Muscle of leg (tissue), 16 donors: Measurements from ENCODE around the gene POLR1E. TPM values are rescaled to one million over a fixed set of nuclear protein-coding genes. Genes with fewer than 3 reads are reported as not detected.

Source experiments
- DNase-seq: peaks from one replicate; pipeline ENCODE4 v3.0.0; 2013
- H3K27ac ChIP-seq: one replicate; pipeline ENCODE4 v1.5.1; 2013; ENCODE audit warnings: mild to moderate bottlenecking, low read length, control low read depth
- H3K27me3 ChIP-seq: one replicate; pipeline ENCODE4 v1.6.1; 2013; ENCODE audit warnings: low read length; ENCODE audit not compliant: control insufficient read depth, insufficient read depth
- H3K36me3 ChIP-seq: one replicate; pipeline ENCODE4 v1.6.1; 2013; ENCODE audit warnings: low read length; ENCODE audit not compliant: control insufficient read depth, insufficient read depth
- H3K4me1 ChIP-seq: one replicate; pipeline ENCODE4 v1.6.1; 2013; ENCODE audit warnings: low read length; ENCODE audit not compliant: control insufficient read depth, insufficient read depth
- H3K4me3 ChIP-seq: one replicate; pipeline ENCODE4 v1.5.1; 2013; ENCODE audit warnings: low read length, control low read depth
- H3K9me3 ChIP-seq: replicated peaks from 2 replicates; pipeline ENCODE4 v1.6.1; 2013; ENCODE audit warnings: low read depth, low read length; ENCODE audit not compliant: control insufficient read depth
- WGBS: methylation state at CpG from one replicate; pipeline ENCODE4 v1.1.5; 2013; ENCODE audit warnings: missing lambda C conversion rate; ENCODE audit not compliant: insufficient coverage; 5-methylcytosine and 5-hydroxymethylcytosine counted together
- long read RNA-seq, 11 donors: transcript quantifications; one replicate each; lab custom pipeline, GENCODE V29; 2026
- polyA plus RNA-seq, 8 donors: library from polyadenylated mRNA; unstranded; fragments of 120-200 nt; gene quantifications; one replicate each; pipeline versions ENCODE4 v1.2.1 to v1.2.3, GENCODE V29; 2013; ENCODE audit warnings: inconsistent platforms in 1 of 8, low replicate concordance in 1 of 8; ENCODE audit not compliant: insufficient read length in 8 of 8, insufficient read depth in 1 of 8
- total RNA-seq: library from RNA; stranded (reverse); fragments of 120-200 nt; gene quantifications from one replicate; pipeline ENCODE4 v1.2.4, GENCODE V29; 2013

The POLR1E gene
- total RNA-seq: 32.0 TPM
- polyA plus RNA-seq: 10 to 100 TPM; 25.3 to 34.8 (median 30.9) TPM
- long read RNA-seq, donor 1, partial matches to known transcripts: 0 of 2 reads
- long read RNA-seq, donor 1, other reads (novel, unspliced or antisense): 0 of 2 reads
- long read RNA-seq, donor 2, partial matches to known transcripts: 0 of 2 reads
- long read RNA-seq, donor 2, other reads (novel, unspliced or antisense): 0 of 2 reads
- long read RNA-seq, donor 3, transcript POLR1E-202 (12 exons, 1,868 nt): major isoform, 5 of 231 reads
- long read RNA-seq, donor 3, partial matches to known transcripts: 225 of 231 reads
- long read RNA-seq, donor 3, other reads (novel, unspliced or antisense): 0 of 231 reads
- long read RNA-seq, donor 4, partial matches to known transcripts: 0 of 4 reads
- long read RNA-seq, donor 4, other reads (novel, unspliced or antisense): 0 of 4 reads
- long read RNA-seq, donor 5, transcript POLR1E-202 (12 exons, 1,868 nt): major isoform, 16 of 445 reads
- long read RNA-seq, donor 5, partial matches to known transcripts: 416 of 445 reads
- long read RNA-seq, donor 5, other reads (novel, unspliced or antisense): 10 of 445 reads
- long read RNA-seq, donor 6, transcript POLR1E-202 (12 exons, 1,868 nt): major isoform, 9 of 16 reads
- long read RNA-seq, donor 6, partial matches to known transcripts: 7 of 16 reads
- long read RNA-seq, donor 6, other reads (novel, unspliced or antisense): 0 of 16 reads
- long read RNA-seq, donor 7, transcript POLR1E-202 (12 exons, 1,868 nt): major isoform, 8 of 10 reads
- long read RNA-seq, donor 7, partial matches to known transcripts: 0 of 10 reads
- long read RNA-seq, donor 7, other reads (novel, unspliced or antisense): 0 of 10 reads
- long read RNA-seq, donor 8, transcript POLR1E-202 (12 exons, 1,868 nt): major isoform, 12 of 12 reads
- long read RNA-seq, donor 8, partial matches to known transcripts: 0 of 12 reads
- long read RNA-seq, donor 8, other reads (novel, unspliced or antisense): 0 of 12 reads
- long read RNA-seq, donor 9, transcript POLR1E-202 (12 exons, 1,868 nt): major isoform, 5 of 5 reads
- long read RNA-seq, donor 9, partial matches to known transcripts: 0 of 5 reads
- long read RNA-seq, donor 9, other reads (novel, unspliced or antisense): 0 of 5 reads
- long read RNA-seq, donor 10, transcript POLR1E-202 (12 exons, 1,868 nt): major isoform, 8 of 16 reads
- long read RNA-seq, donor 10, partial matches to known transcripts: 7 of 16 reads
- long read RNA-seq, donor 10, other reads (novel, unspliced or antisense): 0 of 16 reads
- long read RNA-seq, donor 11, transcript POLR1E-202 (12 exons, 1,868 nt): major isoform, 8 of 9 reads
- long read RNA-seq, donor 11, partial matches to known transcripts: 0 of 9 reads
- long read RNA-seq, donor 11, other reads (novel, unspliced or antisense): 0 of 9 reads

GRCh38 chr9:37485389-37486255 is at the start of gene POLR1E:
Gene POLR1E, plus strand, starts transcription at chr9:37485948. Its CDS starts 100 bp downstream, at chr9:37486048.
- 4% methylated on average over 53 of the region's 56 CpGs for WGBS
- Histone ChIP-seq H3K4me3 (peak within 1 kb of the TSS; percentile 72), H3K27ac (peak within 1 kb of the TSS; percentile 78), H3K36me3 (peaks cover 22% of the 10 kb centered on the region), H3K9me3 (no peaks in the 10 kb centered on the region), H3K27me3 (no peaks in the 10 kb centered on the region), H3K4me1 (peaks cover 24% of the 10 kb centered on the region)
- DNase-seq: peak; percentile 93

GRCh38 chr9:37436540-37436939 is 49.2 kb upstream of the POLR1E start:
- peaks cover 15% of the 10 kb centered on the region for H3K4me1 ChIP-seq
- no peak overlapping the region for H3K4me3 ChIP-seq
- DNase-seq: no peak
- no peaks in the 10 kb centered on the region for H3K27me3 ChIP-seq
- 100% methylated on average over 3 of the region's 5 CpGs for WGBS
- no peak overlapping the region for H3K27ac ChIP-seq
- peaks cover 81% of the 10 kb centered on the region for H3K36me3 ChIP-seq
- H3K9me3 ChIP-seq: no peaks in the 10 kb centered on the region

GRCh38 chr9:37437010-37437409 is 48.7 kb upstream of the POLR1E start:
- H3K9me3 ChIP-seq: no peaks in the 10 kb centered on the region
- no peak overlapping the region for H3K27ac ChIP-seq
- peaks cover 81% of the 10 kb centered on the region for H3K36me3 ChIP-seq
- no peak overlapping the region for H3K4me3 ChIP-seq
- peaks cover 15% of the 10 kb centered on the region for H3K4me1 ChIP-seq
- 97% methylated on average over 3 of the region's 6 CpGs for WGBS
- DNase-seq: no peak
- H3K27me3 ChIP-seq: no peaks in the 10 kb centered on the region

GRCh38 chr9:37437621-37438020 is 48.1 kb upstream of the POLR1E start:
- H3K9me3 ChIP-seq: no peaks in the 10 kb centered on the region
- 89% methylated on average over 1 of the region's 4 CpGs for WGBS
- H3K36me3 ChIP-seq: peaks cover 81% of the 10 kb centered on the region
- no peak overlapping the region for H3K4me3 ChIP-seq
- DNase-seq: no peak
- no peaks in the 10 kb centered on the region for H3K27me3 ChIP-seq
- no peak overlapping the region for H3K27ac ChIP-seq
- peaks cover 15% of the 10 kb centered on the region for H3K4me1 ChIP-seq

- no peaks in the 10 kb centered on the region for H3K27me3 ChIP-seq
- DNase-seq: no peak
- no peak overlapping the region for H3K4me3 ChIP-seq
- no peaks in the 10 kb centered on the region for H3K9me3 ChIP-seq
- H3K27ac ChIP-seq: no peak overlapping the region
- H3K4me1 ChIP-seq: peaks cover 11% of the 10 kb centered on the region
- 95% methylated on average over 2 of the region's 3 CpGs for WGBS
- H3K36me3 ChIP-seq: peaks cover 78% of the 10 kb centered on the region
Observed at GRCh38 chr9:37438359-37438758, 47.4 kb upstream of the POLR1E start.

GRCh38 chr9:37441776-37442370 is 43.9 kb upstream of the POLR1E start:
- DNase-seq: no peak
- H3K4me1 ChIP-seq: no peaks in the 10 kb centered on the region
- H3K36me3 ChIP-seq: peaks cover 53% of the 10 kb centered on the region
- no peaks in the 10 kb centered on the region for H3K9me3 ChIP-seq
- WGBS: 91% methylated on average over 20 of the region's 21 CpGs
- H3K27ac ChIP-seq: no peak overlapping the region
- H3K27me3 ChIP-seq: no peaks in the 10 kb centered on the region
- H3K4me3 ChIP-seq: no peak overlapping the region

GRCh38 chr9:37442556-37442955 is 43.2 kb upstream of the POLR1E start:
- no peak overlapping the region for H3K4me3 ChIP-seq
- DNase-seq: no peak
- H3K9me3 ChIP-seq: no peaks in the 10 kb centered on the region
- no peak overlapping the region for H3K27ac ChIP-seq
- H3K27me3 ChIP-seq: no peaks in the 10 kb centered on the region
- H3K36me3 ChIP-seq: peaks cover 50% of the 10 kb centered on the region
- 100% methylated on average over 1 of the region's 2 CpGs for WGBS
- H3K4me1 ChIP-seq: no peaks in the 10 kb centered on the region

GRCh38 chr9:37443566-37443965 is 42.2 kb upstream of the POLR1E start:
- H3K36me3 ChIP-seq: peaks cover 47% of the 10 kb centered on the region
- WGBS: 100% methylated on average over 1 of the region's 5 CpGs

More at GRCh38 chr9:37443566-37443965, 42.2 kb upstream of the POLR1E start:
- Histone ChIP-seq H3K4me3 (no peak overlapping the region), H3K4me1 (no peaks in the 10 kb centered on the region), H3K9me3 (no peaks in the 10 kb centered on the region), H3K27me3 (no peaks in the 10 kb centered on the region), H3K27ac (no peak overlapping the region)
- DNase-seq: no peak
